HG03520 (cell line): Measurements from ENCODE around the gene ZNF516.

Experiments used
- ATAC-seq: cut with Tn5 transposase; IDR thresholded peaks from one replicate; pipeline ENCODE4 v1.9.1; 2021; ENCODE audit warnings: mild to moderate bottlenecking, moderate library complexity; ENCODE audit not compliant: unreplicated experiment

The ZNF516 gene

DNA sequence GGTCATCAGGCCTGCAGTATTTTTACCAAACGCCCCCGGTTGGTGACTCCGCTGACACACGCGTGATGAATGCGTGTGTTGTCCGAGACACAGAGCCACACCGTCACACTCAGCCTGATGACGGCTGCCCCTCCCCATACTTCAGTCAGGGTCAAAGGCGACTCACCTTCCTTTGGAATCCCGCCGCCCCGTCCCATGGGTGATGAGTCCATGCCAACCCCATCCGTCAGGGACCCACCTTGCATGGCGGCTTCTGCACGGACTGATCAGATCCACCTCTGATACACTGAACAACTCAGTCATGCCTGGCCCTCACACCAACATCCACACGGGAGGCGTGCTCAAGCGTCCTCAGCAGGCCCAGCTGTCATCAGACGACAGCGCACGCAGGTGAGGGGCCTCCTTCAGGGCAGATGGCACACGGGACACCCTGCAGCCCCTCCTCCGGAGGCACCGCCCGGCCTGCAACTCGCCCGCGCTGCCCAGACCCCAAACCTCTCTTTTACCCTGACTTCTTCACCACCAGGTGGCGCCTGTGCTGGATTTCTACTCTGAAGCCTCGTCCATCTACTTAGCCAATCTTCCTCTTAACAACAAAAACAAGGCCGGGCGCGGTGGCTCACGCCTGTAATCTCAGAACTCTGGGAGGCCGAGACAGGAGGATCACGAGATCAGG, 89.2 kb downstream of the ZNF516 start:
- ATAC-seq, result no peak

DNA sequence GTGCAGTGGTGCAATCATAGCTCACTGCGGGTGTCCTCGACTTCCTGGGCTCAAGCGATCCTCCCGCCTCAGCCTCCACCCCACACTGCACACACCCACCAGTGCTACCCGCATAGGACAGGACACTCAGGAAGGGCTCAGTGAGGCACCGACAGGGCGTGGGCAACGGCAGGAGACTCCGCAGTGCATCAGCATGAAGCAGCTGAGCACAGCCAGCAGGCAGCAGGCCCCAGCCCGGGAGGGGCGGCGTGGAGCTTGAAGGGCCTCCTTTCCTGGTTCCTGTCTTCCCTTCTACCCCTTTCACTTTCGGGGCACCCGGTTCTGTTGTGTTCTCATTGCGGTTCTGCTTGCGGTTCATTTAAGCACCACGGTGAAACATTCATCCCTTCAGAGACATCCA, 89.8 kb downstream of the ZNF516 start:
- no peak for ATAC-seq

DNA sequence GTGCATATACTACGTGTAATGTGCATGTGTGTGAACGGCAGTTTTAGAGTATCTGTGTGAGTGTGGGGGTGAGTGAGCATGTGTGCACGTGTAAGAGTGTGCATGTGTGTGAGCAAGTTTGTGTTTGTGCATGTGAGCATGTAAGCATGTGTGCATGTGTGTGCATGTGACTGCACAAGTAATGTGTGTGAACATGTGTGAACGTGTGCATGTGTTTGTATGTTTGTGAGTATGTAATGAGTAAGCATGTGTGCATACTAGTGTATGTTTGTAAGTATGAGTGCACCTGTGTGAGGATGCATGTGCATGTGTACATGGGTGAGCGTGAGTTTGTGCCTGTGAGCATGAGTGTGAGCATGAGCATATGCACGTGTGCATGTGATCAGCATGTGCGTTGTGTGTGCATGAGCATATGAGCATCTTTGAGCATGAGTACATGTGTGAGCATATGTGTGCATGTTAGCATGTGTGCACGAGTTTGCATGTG, 90.7 kb downstream of the ZNF516 start:
- no peak for ATAC-seq

DNA sequence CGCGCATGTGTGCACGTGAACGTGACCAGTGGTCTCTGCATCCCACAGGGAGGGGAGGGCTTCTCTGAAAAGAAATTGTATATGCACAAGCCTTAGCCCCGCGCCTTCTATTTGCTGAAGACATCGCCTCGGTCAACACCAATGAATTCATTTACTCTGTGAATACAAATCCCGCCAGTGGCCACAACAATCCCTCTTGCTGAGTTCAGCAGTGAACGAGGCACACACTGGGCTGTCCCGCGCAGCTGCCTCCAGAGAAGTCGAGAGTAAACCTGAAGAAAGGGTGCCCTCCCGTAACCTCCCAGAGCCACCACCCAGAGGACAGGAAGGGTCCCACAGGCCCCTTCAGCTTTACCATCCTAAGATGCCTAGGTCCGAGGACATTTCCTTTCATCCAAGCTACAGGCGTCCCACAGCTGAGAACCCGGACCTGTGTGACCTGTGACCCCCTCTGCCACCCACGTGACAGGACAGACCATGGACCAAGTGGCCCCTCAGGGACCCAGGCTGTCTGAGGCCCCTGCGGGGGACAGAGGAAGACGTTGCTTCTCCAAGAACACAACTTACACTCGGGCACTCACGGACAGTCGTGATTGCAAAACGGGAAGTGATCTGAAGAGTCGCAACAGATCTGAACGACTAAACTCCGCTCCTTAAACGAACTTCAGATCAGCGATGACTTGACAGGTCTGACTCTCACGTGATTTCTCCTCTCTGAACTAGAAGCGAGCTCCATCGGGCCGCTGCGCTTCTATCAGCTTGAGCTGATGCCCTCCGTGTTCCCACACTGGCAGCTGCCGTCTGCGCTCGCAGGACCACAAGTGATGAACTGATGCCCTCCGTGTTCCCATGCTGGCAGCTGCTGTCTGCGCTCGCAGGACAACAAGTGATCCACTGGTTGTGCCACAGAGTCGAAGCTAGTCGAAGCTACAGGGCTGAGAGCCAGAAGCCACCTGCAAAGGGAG, 92.7 kb downstream of the ZNF516 start:
- ATAC-seq, result no peak

DNA sequence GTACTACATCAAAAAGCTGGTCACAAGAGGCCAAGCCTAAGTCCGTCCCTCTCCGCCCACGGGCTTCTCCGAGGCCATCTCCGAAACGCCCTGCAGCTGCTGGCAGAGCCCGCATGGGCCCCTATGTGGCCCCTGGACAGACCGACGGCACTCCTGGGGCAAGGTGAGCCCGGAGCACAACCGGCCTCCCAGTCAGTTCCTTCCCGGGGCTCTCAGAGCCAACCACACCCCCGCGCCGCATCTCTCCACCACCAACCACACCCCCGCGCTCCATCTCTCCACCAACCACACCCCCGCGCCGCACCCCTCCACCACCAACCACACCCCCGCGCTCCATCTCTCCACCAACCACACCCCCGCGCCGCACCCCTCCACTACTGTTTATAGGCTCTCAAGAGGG, 93.5 kb downstream of the ZNF516 start:
- no peak for ATAC-seq

DNA sequence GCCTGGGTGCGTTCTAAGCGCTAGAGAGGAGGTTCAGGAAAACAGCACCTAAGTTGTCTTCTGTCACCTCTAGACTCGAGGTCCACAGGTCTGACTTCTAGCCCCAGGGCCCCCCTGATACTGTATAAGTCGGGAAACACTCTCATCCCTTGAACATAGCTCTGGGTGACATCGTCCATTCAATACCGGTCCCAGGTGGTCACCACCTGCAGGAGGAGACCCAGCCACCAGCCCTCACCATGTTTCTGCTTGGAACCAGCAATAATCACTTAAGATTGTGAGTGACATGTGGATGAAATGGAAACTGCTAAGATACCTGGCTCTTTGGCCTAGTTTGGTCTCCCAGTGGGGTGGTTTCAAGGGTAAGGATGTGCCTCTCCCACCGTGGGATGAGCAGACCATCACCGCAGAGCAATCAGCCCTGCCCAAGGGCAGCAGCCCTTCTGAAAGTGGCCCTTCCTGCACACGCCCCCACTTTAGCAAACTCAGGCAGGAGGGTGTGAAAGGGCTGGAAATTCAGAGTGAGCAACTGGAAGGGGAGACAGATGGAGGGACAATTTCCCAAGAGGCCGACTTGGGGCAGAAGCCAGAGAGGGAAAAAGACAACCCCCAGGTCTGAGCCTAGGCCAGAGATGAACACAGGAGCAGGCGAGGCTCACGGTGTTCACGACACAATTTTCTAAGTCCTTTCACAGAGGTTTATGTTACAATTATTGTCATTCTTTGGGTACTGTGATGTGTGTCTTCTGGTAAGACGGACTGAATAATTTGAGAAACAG, 95.2 kb downstream of the ZNF516 start:
- ATAC-seq, result no peak

DNA sequence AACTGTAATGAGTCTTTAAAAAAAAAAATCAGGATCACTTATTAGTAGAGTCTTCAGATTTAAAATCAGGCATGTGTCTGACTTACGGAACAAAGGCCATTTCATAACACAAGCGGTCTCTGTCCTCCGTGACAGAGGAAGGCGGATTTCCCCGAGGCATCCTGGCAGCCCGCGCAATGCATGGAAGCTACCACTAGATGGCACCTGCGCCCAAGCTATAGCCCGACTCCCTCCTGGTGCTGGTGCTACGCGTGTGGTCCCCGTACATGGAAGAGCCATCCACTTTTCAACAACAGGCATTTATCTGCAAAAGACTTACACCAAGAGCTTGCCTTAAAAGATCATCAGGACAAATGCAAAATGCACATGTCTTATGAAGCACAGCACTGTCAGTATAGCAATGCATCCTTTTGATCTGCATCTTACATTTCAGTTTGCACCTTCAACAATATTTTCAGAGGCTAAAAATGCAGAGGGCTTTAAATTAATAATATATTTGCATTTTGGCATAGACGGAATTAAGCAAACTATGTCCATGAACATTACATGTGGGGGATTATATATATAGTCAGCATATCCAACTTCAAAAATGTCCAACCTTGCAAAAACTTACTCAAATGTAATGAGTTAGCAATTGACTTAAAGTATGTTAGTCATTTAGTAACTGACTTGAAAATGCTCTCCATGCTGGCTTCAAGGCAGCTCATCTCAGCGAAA, 96.0 kb downstream of the ZNF516 start:
- ATAC-seq, result peak; percentile 93

DNA sequence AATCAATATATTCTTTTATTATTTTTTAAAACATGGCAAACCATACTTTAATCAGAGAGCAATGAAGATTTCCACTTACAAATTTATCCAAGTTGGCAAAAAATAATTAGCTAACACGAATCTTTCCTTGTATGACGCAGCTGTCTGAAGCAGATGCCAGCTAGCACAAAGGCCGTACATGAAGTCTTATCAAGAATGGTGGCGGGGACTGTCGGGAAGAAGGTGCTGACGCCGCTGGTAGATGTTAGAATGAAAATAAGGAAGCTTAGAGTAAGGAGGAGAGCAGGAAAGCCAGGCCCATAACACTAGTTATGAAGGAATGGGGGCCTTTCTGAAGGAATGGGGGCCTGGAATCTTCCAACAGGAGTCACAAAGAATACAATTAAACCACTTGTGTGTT, 96.7 kb downstream of the ZNF516 start:
- ATAC-seq, result no peak

DNA sequence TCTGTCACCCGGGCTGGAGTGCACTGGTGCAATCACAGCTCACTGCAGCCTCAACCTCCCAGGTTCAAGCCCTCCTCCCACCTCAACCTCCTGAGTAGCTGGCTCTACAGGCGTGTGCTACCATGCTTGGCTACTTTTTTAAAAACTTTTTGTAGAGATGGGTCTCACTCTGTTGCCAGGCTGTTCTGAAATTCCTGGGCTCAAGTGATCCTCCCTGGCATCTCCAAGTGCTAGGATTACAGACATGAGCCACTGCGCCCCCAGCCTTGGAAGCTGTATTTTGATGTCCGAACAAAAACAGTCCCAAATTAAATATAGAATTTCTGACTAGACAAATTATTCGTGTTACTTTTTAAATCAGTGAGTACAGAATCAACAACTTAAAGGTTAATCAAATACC, 97.4 kb downstream of the ZNF516 start:
- ATAC-seq, result no peak

DNA sequence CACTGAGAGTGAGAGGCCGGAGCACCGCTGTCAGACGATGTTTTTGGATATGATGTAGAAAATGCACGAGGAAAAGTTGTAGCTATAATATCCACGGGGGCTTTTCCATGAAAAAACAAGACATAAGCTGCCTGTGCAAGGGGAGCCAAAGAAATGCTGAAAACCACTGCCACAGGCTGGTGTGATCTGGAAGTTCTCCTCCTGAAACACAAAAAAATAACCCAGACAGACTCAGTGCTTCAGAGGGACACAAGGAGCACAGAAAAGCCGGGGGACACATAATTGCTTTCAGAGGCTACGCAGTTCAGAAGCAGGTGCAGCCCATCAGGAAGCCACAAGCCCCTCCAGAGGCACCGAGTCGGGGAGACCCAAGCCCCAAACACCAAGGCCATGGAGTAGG, 98.2 kb downstream of the ZNF516 start:
- no peak for ATAC-seq

DNA sequence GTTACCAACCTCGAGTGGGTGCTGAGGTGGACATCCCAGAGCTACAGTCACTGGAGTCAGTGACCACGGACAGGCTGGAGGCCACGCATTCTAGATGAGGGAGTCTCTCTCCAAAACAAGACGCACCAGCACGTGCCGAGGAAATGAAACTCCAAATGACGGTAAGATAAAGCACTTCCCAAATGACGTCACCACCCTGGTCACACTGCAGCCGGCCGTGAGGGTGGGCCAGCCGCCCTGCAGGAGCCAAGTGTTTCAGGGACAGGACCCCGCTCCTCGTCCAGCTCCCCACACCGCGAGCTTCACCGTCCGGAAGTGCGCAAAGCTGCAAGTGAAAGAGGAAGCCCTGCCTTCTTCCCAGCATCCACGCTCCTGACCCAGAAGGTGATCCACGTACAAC, 99.4 kb downstream of the ZNF516 start:
- ATAC-seq, result no peak

DNA sequence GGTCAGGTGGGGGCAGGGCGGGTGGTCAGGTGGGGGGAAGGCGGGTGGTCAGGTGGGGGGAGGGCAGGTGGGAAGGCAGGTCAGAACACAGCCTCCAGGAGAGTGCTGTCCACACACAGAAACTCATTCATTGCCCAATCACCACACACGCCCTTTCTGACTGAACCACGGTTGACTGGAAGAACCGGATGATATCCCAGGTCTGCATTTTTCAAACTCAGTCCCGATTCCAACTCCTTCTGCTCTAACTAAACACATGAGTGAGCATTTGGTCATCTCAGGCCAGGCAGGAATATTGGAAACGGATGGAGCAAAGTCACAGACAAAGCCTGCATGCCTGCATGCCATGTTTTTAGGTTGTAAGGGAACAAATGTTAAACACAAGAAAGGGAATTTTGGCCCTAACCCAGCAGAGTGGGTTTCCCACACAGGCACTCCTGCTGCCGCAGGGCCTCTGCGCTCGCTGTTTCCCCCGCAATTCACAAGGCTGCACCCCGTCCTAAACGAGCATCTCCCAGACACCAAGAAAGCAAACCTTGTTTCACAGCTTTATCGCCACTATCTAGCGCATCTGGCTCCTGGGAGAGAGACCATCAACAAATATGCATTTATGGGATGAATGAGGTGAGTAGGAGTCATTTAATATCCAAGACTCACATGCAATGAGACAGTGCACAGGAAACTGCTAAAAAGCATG, 100.1 kb downstream of the ZNF516 start:
- ATAC-seq, result no peak

DNA sequence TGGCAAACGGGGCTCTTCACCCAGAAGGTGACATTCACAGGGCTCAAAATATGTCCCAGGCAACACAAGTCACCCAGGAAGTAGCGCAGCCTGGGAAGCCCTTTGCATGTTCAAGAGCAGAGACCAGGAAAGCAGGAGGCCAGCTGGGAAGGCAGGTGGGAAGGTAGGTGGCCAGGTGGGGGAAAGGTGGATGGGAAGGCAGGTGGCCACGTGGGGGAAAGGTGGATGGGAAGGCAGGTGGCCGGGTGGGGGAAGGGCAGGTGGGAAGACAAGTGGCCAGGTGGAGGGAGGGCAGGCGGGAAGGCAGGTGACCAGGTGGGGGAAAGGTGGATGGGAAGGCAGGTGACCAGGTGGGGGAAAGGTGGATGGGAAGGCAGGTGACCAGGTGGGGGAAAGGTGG, 102.7 kb downstream of the ZNF516 start:
- no peak for ATAC-seq

DNA sequence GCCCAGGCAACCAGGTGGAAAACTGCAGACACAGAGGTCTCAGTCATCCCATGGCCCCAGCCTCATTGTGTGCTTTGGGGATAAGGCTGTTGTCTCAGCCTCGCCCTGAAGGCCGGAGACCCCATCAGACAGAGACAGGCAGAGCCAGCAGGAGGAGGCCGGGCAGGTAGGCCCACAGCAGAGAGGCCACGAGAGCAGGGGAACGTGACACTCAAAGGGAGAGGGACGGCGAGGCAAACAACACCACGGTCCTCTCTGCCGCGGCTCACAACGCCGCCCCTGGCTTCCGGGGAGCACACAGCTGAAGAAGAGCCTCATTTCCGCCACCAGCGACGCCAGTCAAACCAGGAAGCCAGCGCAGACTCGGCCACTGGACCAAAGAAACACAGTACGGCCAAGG, 103.3 kb downstream of the ZNF516 start:
- ATAC-seq, result no peak

DNA sequence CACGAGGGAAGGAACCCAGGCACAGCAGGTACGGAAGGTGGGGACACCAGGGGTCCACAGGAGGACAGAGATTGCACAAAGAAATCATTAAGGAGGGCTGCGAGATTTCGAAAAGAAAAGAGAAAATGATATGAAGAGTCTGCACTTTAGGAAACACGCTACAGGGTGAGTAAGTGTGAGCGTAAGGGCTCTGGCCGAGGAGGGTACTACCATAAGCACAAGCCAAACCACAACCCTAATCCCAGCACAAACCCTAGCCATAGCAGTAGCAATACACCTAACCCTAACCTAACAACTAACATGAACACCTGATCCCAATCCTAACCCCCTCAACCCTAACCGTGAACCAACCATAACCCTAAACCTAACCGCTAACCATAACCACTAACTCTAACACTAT, 104.0 kb downstream of the ZNF516 start:
- ATAC-seq, result no peak

DNA sequence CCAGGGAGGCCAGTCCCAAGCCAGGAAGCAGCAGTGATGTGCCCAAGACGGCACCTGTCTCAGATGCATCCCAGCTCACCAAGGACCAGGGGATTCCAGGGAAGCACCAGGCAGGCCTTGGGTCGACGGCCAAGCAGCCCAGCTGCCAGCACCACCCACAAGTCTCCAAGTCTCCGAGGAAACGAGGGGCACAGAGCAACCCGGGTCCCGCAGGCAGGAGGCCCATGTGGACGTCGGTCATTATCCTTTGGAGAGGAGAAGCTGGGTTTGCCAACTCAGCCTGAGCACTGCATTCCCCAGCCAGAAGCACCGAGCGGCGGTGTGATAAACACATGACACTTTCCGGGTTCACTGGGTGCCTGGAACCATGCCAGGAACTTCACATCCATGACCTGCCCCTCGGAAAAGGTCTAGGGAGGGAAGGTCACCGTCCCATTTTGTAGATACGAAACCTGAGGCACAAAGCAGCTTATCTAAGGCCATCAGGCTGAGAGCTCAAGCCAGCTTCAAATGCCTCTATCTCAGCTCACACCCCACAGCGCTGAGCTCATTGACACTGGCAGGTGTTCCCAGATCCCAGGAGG, 104.5 kb downstream of the ZNF516 start:
- no peak for ATAC-seq

DNA sequence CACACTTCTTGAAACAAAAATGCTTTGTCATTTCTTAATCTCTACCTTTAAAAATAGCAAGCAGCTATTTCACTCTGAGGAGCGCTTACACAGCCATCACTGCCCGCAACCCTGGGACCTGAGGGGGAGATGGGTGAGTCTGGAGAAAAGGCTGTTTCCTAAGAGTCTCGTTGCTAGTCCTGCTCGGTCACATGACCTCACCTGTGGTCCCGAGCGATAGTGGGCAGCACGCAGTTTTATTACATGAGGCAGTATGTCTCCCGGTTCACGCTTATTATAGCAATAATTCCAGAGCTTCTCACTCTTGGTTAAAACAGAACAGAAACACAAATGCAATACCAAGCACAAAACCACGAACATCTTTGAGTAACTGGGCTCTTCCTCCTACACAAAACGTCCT, 105.3 kb downstream of the ZNF516 start:
- ATAC-seq, result no peak

DNA sequence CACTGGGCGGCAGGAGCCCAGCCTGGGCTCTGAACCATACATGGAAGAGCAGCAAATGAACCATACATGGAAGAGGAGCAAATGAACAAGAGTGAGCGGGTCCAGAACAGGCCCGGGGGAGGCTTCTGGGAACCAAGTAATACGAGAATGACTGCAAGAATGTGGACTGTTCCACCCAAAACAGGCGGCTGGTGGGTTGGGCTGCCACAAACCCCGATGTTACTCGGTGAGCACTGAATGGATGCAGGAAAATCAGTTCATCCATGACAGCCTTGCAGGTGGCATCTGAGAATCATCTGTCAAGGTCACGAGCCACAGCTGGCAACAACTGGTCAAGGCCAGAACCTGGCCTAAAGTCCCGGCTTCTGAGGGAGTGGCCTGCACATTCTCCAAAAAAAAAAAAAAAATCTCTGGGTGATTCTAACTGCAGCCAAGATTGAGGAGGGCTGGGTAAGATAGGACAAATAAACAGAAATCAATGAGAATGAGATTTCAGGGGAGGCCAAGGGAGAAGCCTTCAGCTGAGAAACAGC, 106.1 kb downstream of the ZNF516 start:
- ATAC-seq, result no peak

DNA sequence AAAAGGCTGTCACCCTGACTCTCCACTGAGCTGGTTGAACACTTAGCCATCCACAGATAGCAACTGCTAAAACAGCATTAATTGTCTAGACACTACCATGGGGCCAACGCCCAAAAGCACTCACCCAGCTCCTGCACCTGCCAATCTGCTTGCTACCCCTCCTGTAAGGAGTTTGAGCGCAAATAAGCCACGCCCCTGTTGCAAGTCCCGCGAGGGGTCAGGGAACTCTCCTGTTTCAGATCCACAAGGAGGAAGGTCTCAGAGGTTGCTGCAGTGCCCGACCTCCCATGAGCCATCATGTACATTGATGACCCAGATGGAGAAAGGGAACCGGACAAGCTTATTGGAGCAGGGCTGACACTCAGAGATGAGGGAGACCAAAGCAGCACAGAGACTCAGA, 106.8 kb downstream of the ZNF516 start:
- ATAC-seq, result no peak

DNA sequence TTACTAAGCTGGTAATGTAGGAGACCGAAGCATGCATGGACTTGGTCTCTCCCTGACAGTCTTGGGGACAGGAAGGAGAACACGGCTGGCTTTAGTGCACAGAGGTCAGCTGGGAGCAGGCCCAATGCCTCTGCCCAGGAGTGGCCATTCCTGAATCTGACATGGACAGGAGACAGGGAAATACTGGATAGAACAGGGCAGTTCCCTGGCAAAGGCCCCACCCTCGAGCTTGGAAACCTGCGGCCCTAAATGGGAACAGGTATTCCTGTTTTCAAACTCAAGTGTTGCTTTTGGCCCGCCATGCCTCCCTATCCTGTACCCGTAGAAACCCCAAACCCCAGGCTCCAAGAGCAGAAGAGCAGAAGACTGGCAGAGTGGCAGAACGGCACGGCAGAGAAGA, 107.4 kb downstream of the ZNF516 start:
- ATAC-seq, result no peak
